Upper lobe of right lung (tissue), 1 donor: Measurements from ENCODE around the gene GNG12. TPM values are rescaled to one million over a fixed set of nuclear protein-coding genes. Genes with fewer than 3 reads are reported as not detected.
"Not testable (repeated sequence)": the region's sequence is repeated elsewhere in the genome, so short reads cannot be mapped to it uniquely, and the experiment has no call there.

Experiments
- ATAC-seq: fragments of 200-7000 bp; cut with Tn5 transposase; one replicate; pipeline ENCODE4 v1.9.1; 2020; ENCODE audit warnings: mild to moderate bottlenecking, moderate library complexity
- DNase-seq: peaks from one replicate; pipeline ENCODE4 v3.0.0-alpha.2; 2020
- H3K27ac ChIP-seq: fragments of 200-600 bp; one replicate; pipeline ENCODE4 v1.8.0; 2022
- H3K27me3 ChIP-seq: fragments of 200-600 bp; one replicate; pipeline ENCODE4 v1.8.0; 2022; ENCODE audit warnings: mild to moderate bottlenecking
- H3K36me3 ChIP-seq: fragments of 200-600 bp; one replicate; pipeline ENCODE4 v1.8.0; 2022
- H3K4me1 ChIP-seq: fragments of 200-600 bp; one replicate; pipeline ENCODE4 v1.8.0; 2022
- H3K4me3 ChIP-seq: fragments of 200-600 bp; one replicate; pipeline ENCODE4 v1.8.0; 2022; ENCODE audit warnings: mild to moderate bottlenecking
- H3K9me3 ChIP-seq: fragments of 200-600 bp; one replicate; pipeline ENCODE4 v1.8.0; 2022
- intact Hi-C: fragments of 100-400 bp; cut with DNase I; formaldehyde crosslinking; loops from one replicate; pipeline ENCODE4 v1.11.0; 2022
- total RNA-seq: library from RNA; stranded (reverse); fragmentation: NEBNext Ultra II Directional; extraction: Animal tissue kit (Norgen Biotek cat#: 25700); gene quantifications from one replicate; pipeline ENCODE4 v1.2.1, GENCODE V29; 2021
- TF ChIP-seq, protein P1 (sequence below): fragments of 200-600 bp; IDR thresholded peaks from one replicate; pipeline ENCODE4 v1.8.0; 2022; ENCODE audit warnings: antibody characterized with exemption
- donor health status: DM: no; HTN: yes; CAD: no; lungs with severe emphysema.

The GNG12 gene
- total RNA-seq, 1 donor from 2014 or later, result 59.8 TPM

DNA sequence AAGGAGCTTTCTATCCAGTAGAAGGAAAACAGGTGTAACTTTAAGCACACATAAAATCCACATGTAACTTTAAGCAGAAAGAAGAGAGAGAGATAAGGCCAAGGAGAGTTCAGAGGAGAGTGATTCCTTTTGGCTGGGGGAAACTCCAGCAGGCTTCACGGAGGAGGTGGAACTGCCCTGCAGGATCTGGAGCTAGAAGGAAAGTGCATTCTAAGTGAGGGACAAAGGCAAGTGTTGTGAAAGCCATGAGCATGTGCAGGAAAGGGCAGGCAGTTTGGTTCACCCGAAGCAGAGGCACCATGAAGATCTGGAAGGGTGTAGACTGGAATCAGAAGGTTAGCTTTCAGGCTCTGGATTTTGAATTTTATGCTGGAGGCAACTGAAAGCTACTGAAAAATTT lies 101.9 kb downstream of the GNG12 start:
- no peak overlapping the region for H3K4me3 ChIP-seq
- H3K9me3 ChIP-seq, result no peaks in the 10 kb centered on the region
- DNase-seq (no peak), ATAC-seq (no peak)
- H3K27me3 ChIP-seq, result no peaks in the 10 kb centered on the region
- H3K27ac ChIP-seq, result no peak overlapping the region
- H3K36me3 ChIP-seq, result no peaks in the 10 kb centered on the region
- intact Hi-C loops, result no loop called here
- peaks cover 36% of the 10 kb centered on the region for H3K4me1 ChIP-seq
- TF ChIP-seq, protein P1, sequence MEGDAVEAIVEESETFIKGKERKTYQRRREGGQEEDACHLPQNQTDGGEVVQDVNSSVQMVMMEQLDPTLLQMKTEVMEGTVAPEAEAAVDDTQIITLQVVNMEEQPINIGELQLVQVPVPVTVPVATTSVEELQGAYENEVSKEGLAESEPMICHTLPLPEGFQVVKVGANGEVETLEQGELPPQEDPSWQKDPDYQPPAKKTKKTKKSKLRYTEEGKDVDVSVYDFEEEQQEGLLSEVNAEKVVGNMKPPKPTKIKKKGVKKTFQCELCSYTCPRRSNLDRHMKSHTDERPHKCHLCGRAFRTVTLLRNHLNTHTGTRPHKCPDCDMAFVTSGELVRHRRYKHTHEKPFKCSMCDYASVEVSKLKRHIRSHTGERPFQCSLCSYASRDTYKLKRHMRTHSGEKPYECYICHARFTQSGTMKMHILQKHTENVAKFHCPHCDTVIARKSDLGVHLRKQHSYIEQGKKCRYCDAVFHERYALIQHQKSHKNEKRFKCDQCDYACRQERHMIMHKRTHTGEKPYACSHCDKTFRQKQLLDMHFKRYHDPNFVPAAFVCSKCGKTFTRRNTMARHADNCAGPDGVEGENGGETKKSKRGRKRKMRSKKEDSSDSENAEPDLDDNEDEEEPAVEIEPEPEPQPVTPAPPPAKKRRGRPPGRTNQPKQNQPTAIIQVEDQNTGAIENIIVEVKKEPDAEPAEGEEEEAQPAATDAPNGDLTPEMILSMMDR, result no peak

DNA sequence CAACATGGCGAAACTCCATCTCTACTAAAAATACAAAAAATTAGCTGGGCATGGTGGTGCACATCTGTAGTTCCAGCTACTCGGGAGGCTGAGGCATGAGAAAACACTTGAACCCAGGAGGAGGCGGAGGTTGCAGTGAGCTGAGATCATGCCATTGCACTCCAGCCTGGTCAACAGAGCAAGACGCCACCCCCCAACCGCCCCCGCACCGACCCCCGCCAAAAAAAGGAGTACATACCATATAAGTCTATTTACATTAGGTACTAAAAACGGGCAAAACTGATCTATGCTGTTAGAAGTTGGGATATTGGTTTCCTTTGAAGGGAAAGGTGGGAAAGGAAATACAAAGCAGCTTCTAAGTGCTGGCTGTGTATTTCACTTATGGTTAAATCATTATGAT lies 103.0 kb downstream of the GNG12 start:
- DNase-seq, H3K9me3 ChIP-seq, ATAC-seq, intact Hi-C loops, H3K27ac ChIP-seq, H3K4me3 ChIP-seq, H3K36me3 ChIP-seq, H3K27me3 ChIP-seq: not testable (repeated sequence)
- peaks cover 33% of the 10 kb centered on the region for H3K4me1 ChIP-seq

- TF ChIP-seq, protein P1, result no peak
These were observed 103.4 kb downstream of the GNG12 start for GRCh38 chr1:67729872-67730271.

GRCh38 chr1:67726224-67726623 lies 107.0 kb downstream of the GNG12 start:
- ATAC-seq (no peak), DNase-seq (no peak)
- intact Hi-C loops, result no loop called here
- no peaks in the 10 kb centered on the region for H3K27me3 ChIP-seq
- H3K27ac ChIP-seq, result peak overlapping the region; percentile 9
- no peaks in the 10 kb centered on the region for H3K9me3 ChIP-seq
- H3K4me1 ChIP-seq, result peaks cover 36% of the 10 kb centered on the region
- no peaks in the 10 kb centered on the region for H3K36me3 ChIP-seq
- no peak overlapping the region for H3K4me3 ChIP-seq
- TF ChIP-seq, protein P1, result no peak

More at GRCh38 chr1:67729872-67730271, 103.4 kb downstream of the GNG12 start:
- no peak for ATAC-seq
- H3K4me3 ChIP-seq, result no peak overlapping the region
- DNase-seq, result no peak
- H3K4me1 ChIP-seq, result peaks cover 33% of the 10 kb centered on the region
- H3K36me3 ChIP-seq, result no peaks in the 10 kb centered on the region
- H3K9me3 ChIP-seq, result no peaks in the 10 kb centered on the region
- H3K27me3 ChIP-seq, result no peaks in the 10 kb centered on the region
- H3K27ac ChIP-seq, result no peak overlapping the region
- intact Hi-C loops, result no loop called here

- DNase-seq (no peak), ATAC-seq (no peak)
- Histone ChIP-seq H3K4me1 (peaks cover 44% of the 10 kb centered on the region), H3K4me3 (no peak overlapping the region), H3K27ac (no peak overlapping the region), H3K9me3 (no peaks in the 10 kb centered on the region), H3K27me3 (no peaks in the 10 kb centered on the region), H3K36me3 (no peaks in the 10 kb centered on the region)
- TF ChIP-seq, protein P1, result no peak
- intact Hi-C loops, result no loop called here
These were observed 108.2 kb downstream of the GNG12 start for GRCh38 chr1:67724928-67725560.

- no peak overlapping the region for H3K4me3 ChIP-seq
- peak; percentile 25 for ATAC-seq
- TF ChIP-seq, protein P1, result no peak
- no peaks in the 10 kb centered on the region for H3K9me3 ChIP-seq
- intact Hi-C loops, result no loop called here
- no peaks in the 10 kb centered on the region for H3K36me3 ChIP-seq
- no peak for DNase-seq
- H3K4me1 ChIP-seq, result peaks cover 45% of the 10 kb centered on the region
- no peaks in the 10 kb centered on the region for H3K27me3 ChIP-seq
- H3K27ac ChIP-seq, result no peak overlapping the region
These were observed 109.6 kb downstream of the GNG12 start for GRCh38 chr1:67723620-67724019.
